Sciatic nerve (tissue), 2 donors: ENCODE data around the gene BBLN. TPM values are rescaled to one million over a fixed set of nuclear protein-coding genes. Genes with fewer than 3 reads are reported as not detected.
"Not testable (repeated sequence)": the region's sequence is repeated elsewhere in the genome, so short reads cannot be mapped to it uniquely, and the experiment has no call there.

Experiments used
- ATAC-seq: fragments of 200-7000 bp; cut with Tn5 transposase; one replicate; pipeline ENCODE4 v1.9.1; 2020; ENCODE audit warnings: mild to moderate bottlenecking, moderate library complexity
- DNase-seq: peaks from one replicate; pipeline ENCODE4 v3.0.0-alpha.2; 2020; ENCODE audit warnings: low spot score
- intact Hi-C: fragments of 100-400 bp; cut with DNase I; formaldehyde crosslinking; loops from one replicate; pipeline ENCODE4 v1.14.2; 2022
- total RNA-seq: library from RNA; stranded (reverse); fragmentation: NEBNext Ultra II Directional; extraction: Animal tissue kit (Norgen Biotek cat#: 25700); gene quantifications from one replicate; pipeline ENCODE4 v1.2.1, GENCODE V29; 2021
- donor health status: DM: no; HTN: no; CAD: no.
- donor health status: DM: no; HTN: no; CAD: no.

BBLN gene, protein sequence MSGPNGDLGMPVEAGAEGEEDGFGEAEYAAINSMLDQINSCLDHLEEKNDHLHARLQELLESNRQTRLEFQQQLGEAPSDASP
- total RNA-seq: 42.1 TPM

GRCh38 chr9:128159784-128160602, at the start of gene BBLN:
BBLN (plus strand) TSS chr9:128160265; CDS start chr9:128160408, 143 bp downstream.
- intact Hi-C loops: no loop called here
- DNase-seq: peak; percentile 98
- peak; percentile 97 for ATAC-seq

DNA sequence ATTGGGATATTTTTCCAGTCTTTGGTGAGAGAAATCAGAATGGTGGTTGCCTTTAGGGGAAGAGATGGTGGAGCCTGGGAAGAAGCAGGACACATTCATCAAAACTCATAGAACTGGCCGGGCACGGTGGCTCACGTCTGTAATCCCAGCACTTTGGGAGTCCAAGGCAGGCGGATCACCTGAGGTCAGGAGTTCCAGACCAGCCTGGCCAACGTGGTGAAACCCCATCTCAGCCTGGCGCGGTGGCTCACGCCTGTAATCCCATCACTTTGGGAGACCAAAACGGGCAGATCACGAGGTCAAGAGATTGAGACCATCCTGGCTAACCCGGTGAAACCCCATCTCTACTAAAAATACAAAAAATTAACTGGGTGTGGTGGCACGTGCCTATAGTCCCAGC, 48.3 kb upstream of the BBLN start:
- ATAC-seq, intact Hi-C loops: not testable (repeated sequence)
- peak; percentile 41 for DNase-seq

DNA sequence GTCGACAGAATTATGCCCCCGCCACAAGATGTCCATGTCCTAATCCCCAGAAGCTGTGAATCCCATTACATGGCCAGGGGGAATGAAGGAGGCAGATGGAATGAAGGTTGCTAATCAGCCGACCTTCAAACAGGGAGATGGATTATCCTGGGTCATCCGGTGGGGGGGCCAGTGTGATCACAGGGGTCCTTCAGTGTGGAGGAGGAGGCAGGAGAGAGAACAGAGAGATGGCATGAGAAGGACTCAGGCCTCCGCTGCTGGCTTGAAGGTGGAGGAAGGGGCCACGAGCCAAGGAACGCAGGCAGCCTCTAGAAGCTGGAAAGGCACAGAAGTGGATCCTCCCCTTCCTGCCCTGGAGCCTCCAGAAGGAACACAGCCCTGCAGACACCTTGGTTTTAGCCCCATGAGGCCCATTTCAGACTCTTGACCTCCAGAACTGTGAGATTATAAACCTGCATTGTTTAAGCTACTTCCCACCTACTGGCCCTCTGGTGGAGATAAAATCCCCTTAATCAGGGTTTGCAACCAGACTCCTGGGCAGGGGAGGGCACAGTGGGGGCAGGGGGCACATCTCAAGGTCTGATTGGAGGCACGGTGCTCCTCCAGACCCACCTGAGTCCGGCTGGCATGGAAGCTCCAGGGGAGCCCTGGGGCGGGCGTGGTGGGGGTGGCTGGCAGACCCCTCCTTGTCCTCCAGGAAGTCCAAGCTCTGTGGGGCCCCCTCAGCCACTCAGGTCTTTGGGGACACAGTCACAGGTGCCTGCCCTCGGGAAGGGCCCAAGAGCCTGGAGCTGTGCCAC, 46.3 kb upstream of the BBLN start:
- ATAC-seq (no peak), DNase-seq (peak; percentile 59)
- intact Hi-C loops: no loop called here

- intact Hi-C loops: loop anchor here (5.0 kb wide), 1 partner anchor 172 kb away; no protein-coding TSS in a partner anchor
- ATAC-seq: no peak
- DNase-seq: peak; percentile 60
Measured at GRCh38 chr9:128114326-128115186, 45.5 kb upstream of the BBLN start.

DNA sequence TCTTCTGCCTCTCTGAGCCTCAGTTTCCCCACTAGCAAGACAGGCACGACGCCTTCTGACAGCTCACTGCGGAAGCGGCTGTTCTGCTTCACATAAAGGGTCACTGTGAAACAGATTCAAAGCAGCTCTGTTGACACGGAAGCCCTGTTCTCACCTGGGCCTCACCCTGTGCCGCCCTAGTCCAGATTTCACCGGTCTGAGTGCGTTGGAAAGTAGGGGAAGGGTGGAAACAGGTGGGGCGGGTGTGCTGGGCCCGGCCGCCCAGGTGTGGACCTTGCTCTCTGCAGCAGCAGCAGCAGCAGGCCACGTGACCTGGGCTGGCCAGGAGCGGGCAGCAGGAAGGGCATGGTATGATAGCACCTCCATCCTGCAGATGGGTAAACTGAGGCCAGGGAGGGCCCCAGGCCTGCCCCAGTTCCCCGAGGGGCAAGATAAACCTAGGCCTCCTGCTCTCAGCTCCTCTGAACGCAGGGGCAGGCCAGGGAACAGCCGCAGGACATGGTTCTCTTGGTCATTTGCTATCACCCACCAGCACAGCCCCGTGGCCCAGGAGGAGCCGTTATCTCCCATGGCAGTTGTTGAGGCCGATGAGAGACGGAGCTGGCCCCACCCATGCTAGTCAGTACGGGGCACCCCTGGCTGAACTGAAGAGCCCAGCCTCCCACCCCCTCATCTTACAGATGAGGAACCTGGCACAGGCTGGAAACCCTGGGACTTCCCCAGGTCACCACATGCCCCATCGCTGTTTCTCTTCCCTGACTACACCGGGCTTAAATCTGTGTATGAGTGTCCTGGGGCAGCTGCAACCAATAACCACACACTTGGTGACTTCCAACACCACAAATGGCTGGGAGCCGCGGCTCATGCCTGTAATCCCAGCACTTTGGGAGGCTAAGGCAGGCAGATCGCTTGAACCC, 44.6 kb upstream of the BBLN start:
- ATAC-seq: no peak
- DNase-seq: peak; percentile 50
- intact Hi-C loops: loop anchor here (5.0 kb wide), 1 partner anchor 173 kb away; no protein-coding TSS in a partner anchor

- peak; percentile 60 for DNase-seq
- ATAC-seq: no peak
- intact Hi-C loops: loop anchor here (5.0 kb wide), 1 partner anchor 174 kb away; no protein-coding TSS in a partner anchor
Measured at GRCh38 chr9:128116104-128117083, 43.7 kb upstream of the BBLN start.

- intact Hi-C loops: loop anchor here (5.0 kb wide), 1 partner anchor 176 kb away; no protein-coding TSS in a partner anchor
- DNase-seq (peak; percentile 98), ATAC-seq (peak; percentile 76)
Measured at GRCh38 chr9:128117613-128118471, 42.2 kb upstream of the BBLN start.

- intact Hi-C loops: loop anchor here (5.0 kb wide), 1 partner anchor 176 kb away; no protein-coding TSS in a partner anchor
- ATAC-seq (no peak), DNase-seq (no peak)
Measured at GRCh38 chr9:128118472-128118857, 41.6 kb upstream of the BBLN start.

DNA sequence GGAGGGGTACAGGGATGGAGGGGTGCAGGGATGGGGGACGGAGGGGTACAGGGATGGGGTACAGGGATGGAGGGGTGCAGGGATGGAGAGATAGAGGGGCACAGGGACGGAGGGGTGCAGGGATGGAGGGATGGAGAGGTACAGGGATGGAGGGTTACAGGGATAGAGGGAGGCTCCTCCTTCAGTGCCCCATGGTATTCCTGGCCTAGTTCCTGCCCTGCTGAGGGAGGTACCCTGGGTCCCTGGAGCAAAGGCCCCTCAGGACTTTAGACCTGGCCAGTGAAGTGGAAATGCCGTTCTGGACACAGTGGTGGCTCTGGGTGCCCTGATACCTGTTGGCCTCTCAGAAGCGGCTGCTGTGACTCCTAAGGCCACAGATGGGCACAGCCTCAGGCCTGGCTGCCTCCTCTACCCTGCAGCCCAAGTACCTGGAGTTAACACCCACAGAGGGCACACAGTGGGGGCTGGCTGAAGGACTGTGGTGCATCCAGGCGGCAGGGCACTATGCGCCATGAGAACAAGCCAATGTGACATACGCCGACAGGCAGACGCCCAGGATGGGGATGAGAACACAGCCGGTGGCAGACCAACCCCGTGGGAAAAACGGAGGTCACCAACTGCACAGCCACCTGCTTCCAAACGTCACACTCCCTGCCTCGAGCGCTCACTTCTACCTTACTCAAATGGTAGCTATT, 40.9 kb upstream of the BBLN start:
- ATAC-seq: no peak

GRCh38 chr9:128120061-128120740, 39.9 kb upstream of the BBLN start:
- peak; percentile 52 for DNase-seq
- ATAC-seq: no peak
- intact Hi-C loops: no loop called here

More for the DNA sequence above, 40.9 kb upstream of the BBLN start:
- intact Hi-C loops: loop anchor here (5.0 kb wide), 1 partner anchor 177 kb away; no protein-coding TSS in a partner anchor
- DNase-seq: peak; percentile 50

DNA sequence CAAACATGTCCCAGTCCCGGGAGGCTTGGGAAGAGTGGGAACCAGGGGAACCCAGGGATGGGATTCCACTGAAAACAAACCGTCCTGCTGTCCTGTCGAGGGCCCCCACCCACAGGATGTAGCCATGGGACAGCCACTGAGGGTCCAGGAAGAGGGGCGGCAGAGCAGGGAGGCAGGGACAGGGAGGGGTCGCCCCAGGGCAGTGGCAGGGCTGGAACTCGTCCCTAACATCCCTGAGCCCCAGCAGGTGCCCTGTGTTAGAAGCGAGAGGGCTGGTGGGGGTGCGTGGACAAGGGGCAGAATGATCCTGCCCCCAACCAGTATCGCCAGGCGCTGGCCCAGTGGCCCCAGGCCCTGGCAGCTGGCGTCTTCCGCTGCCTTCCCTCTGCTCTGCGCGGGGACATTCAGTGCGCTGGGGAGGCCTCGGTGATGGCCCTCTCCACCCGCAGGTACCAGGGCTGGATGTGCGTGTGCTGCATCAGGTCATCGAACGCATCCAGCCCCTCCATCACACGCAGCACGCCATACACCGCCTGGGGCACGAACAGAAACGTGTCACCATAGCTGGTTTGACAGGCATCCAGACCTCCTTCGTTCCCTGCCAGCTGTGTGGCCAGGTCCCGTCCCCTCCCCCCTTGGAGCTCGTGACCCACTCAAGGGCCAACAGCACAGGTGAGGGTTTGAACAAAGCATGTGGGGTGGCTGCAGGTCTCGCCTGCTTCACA, 39.2 kb upstream of the BBLN start:
- peak; percentile 50 for DNase-seq
- ATAC-seq: no peak
- intact Hi-C loops: no loop called here

GRCh38 chr9:128121466-128121810, 38.6 kb upstream of the BBLN start:
- no peak for DNase-seq
- ATAC-seq: no peak
- intact Hi-C loops: no loop called here

DNA sequence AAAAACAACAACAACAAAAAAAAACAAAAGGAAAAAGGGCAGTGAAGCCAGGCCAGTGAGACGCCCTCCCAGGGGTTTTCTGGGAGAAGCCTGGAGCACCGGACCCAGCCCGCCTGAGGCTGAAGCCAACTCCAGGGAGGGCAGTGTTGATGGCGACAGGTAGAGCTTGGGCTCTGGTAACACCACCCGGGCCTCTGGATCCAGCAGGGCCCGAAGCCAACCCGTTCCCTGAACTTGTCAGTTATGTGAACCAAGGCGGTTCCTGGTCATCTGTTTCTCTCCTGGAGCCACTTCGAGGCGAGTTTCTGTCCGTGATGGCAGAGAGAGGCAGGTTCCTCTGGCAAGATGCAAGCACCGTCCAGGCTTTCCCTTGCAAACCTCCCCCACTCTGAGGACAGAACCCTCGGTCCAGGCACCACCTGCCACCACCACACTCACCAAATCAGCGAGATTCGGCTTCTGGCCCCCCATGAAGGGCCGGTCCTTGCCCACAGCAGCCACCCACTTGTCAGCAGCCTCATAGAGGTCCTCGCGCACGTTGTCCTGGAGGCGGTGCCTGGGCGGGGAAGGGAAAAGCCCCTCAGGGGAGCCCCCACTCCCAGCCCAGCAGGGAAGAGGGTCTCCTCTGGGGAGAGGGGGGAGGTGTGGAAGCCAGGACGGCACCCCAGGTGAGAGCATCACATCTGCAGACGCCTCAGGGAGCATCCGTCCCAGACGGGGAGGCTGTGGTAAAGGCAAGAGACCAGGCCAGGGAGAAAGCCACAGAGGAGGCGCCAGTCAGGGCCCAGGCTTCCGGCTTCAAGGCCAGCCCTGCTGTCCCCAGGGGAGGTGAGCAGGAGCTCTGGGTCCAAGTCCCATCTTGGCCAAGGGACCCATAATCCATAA, 37.9 kb upstream of the BBLN start:
- ATAC-seq: no peak
- no peak for DNase-seq
- intact Hi-C loops: no loop called here
